Omental fat pad (tissue), 4 donors: Measurements from ENCODE around the gene POLK. TPM values are rescaled to one million over a fixed set of nuclear protein-coding genes. Genes with fewer than 3 reads are reported as not detected.
A peak's percentile ranks its signal among the peaks of the same experiment; 100 is the strongest.
"Not testable (repeated sequence)": the region's sequence is repeated elsewhere in the genome, so short reads cannot be mapped to it uniquely, and the experiment has no call there.

Source experiments
- ATAC-seq: fragments of 150-250 bp; one replicate; pipeline ENCODE4 v1.9.1; 2016; ENCODE audit warnings: mild to moderate bottlenecking, moderate library complexity; ENCODE audit not compliant: low FRiP score
- DNase-seq: peaks from one replicate; pipeline ENCODE4 v3.0.0-alpha.2; 2019; ENCODE audit warnings: low spot score
- CTCF ChIP-seq, 3 donors: fragments of 450-650 bp; IDR thresholded peaks; one replicate each; pipeline ENCODE4 v1.5.1; 2016 to 2017; ENCODE audit warnings: antibody characterized with exemption in 3 of 3, mild to moderate bottlenecking in 3 of 3, moderate library complexity in 2 of 3
- total RNA-seq, 4 donors: library from RNA; depleted of rRNA; stranded (reverse); fragments of >200 nt; gene quantifications; one replicate each; pipeline ENCODE4 v1.1.0, GENCODE V29; 2016

POLK gene
- total RNA-seq, 4 donors from 2014 or later = 32.2 to 51.4 (median 37.0) TPM

DNA sequence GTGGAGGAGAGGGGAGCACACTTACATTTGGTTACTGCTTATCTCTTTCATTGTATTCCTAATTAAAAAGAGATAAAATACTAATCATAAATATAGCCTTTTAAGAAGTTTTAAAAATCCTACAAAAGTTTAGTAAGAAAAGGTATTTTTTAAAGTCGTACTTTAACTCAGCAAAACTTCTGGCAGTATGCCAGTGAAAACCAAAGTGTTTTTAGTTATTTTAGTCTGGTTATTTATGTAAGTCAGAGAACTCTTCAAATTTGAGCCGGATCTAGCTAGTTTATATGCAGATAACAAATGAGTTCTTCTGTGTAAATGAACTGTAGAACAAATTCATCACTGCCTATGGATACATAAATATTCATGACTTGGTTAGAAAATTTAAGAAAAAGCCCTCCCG is 63.1 kb downstream of the POLK start:
- ATAC-seq (no peak), DNase-seq (no peak)
- no peak for TF ChIP-seq CTCF (IDR thresholded peaks at IDR 0.05)

- not testable (repeated sequence) for ATAC-seq
These were observed 66.6 kb downstream of the POLK start for GRCh38 chr5:75578280-75578679.

GRCh38 chr5:75584641-75585040 is 73.0 kb downstream of the POLK start:
- TF ChIP-seq CTCF (IDR thresholded peaks at IDR 0.05) = no peak
- no peak for DNase-seq
- ATAC-seq = no peak

More at GRCh38 chr5:75578280-75578679, 66.6 kb downstream of the POLK start:
- DNase-seq = not testable (repeated sequence)

- no peak for ATAC-seq
- TF ChIP-seq CTCF (IDR thresholded peaks at IDR 0.05) = no peak
- no peak for DNase-seq
These were observed 77.0 kb downstream of the POLK start for GRCh38 chr5:75588666-75589065.

DNA sequence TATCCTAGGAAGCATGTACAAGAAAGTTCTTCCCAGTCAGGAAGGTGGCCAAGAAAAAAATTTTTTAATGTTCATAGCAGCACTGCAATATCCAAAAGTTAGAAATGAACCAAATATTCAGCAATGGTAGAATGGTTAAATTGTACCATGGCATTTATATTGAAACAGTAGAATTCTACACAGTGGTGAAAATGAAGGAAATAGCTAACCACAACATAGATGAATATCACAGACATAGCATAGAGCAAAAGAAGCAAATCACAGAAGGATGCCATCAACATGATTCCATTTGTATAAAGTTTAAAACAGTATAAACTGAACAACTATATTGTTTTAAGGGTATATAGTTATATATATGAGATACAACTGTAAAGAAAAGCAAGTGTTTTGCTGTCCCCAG is 88.8 kb downstream of the POLK start:
- DNase-seq = no peak
- TF ChIP-seq CTCF (IDR thresholded peaks at IDR 0.05) = no peak
- ATAC-seq = no peak

- ATAC-seq = no peak
- DNase-seq = no peak
- TF ChIP-seq CTCF (IDR thresholded peaks at IDR 0.05) = no peak
These were observed 89.9 kb downstream of the POLK start for GRCh38 chr5:75601567-75601966.

DNA sequence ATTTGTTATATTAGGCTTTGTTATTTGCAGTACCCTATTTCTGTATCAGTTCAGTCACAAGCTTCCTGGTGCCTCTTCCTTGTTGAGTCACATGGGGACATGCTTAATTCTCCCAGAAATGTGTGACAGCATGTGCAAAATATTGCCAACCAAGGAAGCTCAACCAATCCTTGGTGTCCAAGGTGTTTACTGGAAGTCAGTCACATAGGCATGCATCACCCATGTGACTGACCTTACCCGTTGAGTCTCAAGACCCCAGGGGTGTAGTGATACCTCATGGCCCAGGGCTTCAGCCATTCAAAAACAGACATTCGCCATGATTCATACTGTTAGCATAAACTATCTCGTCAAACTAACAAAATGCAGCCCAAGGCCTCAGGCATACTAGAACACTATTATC is 90.3 kb downstream of the POLK start:
- no peak for TF ChIP-seq CTCF (IDR thresholded peaks at IDR 0.05)
- ATAC-seq (no peak), DNase-seq (no peak)

- DNase-seq = no peak
- TF ChIP-seq CTCF (IDR thresholded peaks at IDR 0.05) = no peak
- ATAC-seq = peak; percentile 48
These were observed 91.7 kb downstream of the POLK start for GRCh38 chr5:75603371-75603770.
